ENCODE data around the gene MYO1D. TPM values are rescaled to one million over a fixed set of nuclear protein-coding genes. Genes with fewer than 3 reads are reported as not detected.

MYO1D gene
- total RNA-seq, 2 donors from 2014 or later, result 42.9 to 43.7 TPM

- 91% methylated on average over 3 of the region's 3 CpGs; no CpG with 5 or more reads in 1 of the 2 experiments for WGBS, 2 experiments (ENCODE audit: insufficient coverage in 1 of 2, insufficient read length in 1 of 2)
- TF ChIP-seq, protein P1, sequence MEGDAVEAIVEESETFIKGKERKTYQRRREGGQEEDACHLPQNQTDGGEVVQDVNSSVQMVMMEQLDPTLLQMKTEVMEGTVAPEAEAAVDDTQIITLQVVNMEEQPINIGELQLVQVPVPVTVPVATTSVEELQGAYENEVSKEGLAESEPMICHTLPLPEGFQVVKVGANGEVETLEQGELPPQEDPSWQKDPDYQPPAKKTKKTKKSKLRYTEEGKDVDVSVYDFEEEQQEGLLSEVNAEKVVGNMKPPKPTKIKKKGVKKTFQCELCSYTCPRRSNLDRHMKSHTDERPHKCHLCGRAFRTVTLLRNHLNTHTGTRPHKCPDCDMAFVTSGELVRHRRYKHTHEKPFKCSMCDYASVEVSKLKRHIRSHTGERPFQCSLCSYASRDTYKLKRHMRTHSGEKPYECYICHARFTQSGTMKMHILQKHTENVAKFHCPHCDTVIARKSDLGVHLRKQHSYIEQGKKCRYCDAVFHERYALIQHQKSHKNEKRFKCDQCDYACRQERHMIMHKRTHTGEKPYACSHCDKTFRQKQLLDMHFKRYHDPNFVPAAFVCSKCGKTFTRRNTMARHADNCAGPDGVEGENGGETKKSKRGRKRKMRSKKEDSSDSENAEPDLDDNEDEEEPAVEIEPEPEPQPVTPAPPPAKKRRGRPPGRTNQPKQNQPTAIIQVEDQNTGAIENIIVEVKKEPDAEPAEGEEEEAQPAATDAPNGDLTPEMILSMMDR (conservative IDR thresholded peaks at IDR 0.05), result no peak
- Mint-ChIP-seq H3K4me1 (peaks cover 14% of the 10 kb centered on the region), H3K27ac (no peak overlapping the region), H3K36me3 (ENCODE audit: low read depth) (no peaks in the 10 kb centered on the region), H3K27me3 (ENCODE audit: insufficient read depth) (no peaks in the 10 kb centered on the region), H3K9me3 (no peaks in the 10 kb centered on the region), H3K4me3 (no peak overlapping the region)
- Histone ChIP-seq H3K36me3 (ENCODE audit: control insufficient read depth, insufficient read depth, low read length) (no peaks in the 10 kb centered on the region), H3K9me3 (ENCODE audit: control insufficient read depth, low read length) (no peaks in the 10 kb centered on the region), H3K4me1 (ENCODE audit: control insufficient read depth, insufficient read depth, low read length) (no peaks in the 10 kb centered on the region), H3K27me3 (ENCODE audit: control insufficient read depth, insufficient read depth, low read length, poor library complexity, severe bottlenecking) (no peaks in the 10 kb centered on the region), H3K9ac (ENCODE audit: extremely low read depth, low read length, poor library complexity, severe bottlenecking) (no peak overlapping the region), H3K4me3 (ENCODE audit: low read length) (no peak overlapping the region), H3K27ac (ENCODE audit: low read depth, low read length) (no peak overlapping the region)
- DNase-seq, result no peak
Observed at GRCh38 chr17:32910769-32911168, 33.8 kb upstream of the MYO1D start.

DNA sequence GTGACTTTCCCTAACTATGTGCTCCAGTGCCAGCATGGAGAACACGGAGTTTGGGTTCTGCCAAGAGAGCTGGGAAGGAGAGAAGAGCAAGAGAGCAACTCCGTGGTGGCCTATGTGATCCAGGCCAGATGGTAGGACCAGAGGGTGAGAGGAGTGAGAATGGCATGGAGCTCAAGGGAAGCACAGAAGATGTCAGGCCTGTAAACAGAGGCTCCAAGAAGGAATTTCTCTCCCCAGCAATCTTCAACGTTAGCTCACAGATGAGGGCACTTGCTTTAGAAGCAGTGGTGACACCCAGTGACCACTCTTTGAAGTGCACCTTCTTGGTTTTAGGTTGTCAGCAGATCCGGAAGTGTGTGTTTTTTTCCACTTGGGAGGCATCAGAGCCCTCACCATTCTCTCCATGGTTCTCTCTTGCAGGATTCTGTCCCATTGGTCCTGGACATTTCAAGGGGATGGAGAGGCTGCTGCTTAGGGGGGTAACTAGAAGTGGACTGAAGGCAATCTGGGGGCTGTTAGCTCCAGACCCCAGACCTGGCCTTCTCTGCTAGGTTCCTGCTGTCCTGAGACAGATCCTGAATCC lies 33.0 kb upstream of the MYO1D start:
- H3K4me1 ChIP-seq (ENCODE audit: control insufficient read depth, insufficient read depth, low read length), result no peaks in the 10 kb centered on the region
- H3K9me3 Mint-ChIP-seq, result no peaks in the 10 kb centered on the region
- no peaks in the 10 kb centered on the region for H3K36me3 ChIP-seq (ENCODE audit: control insufficient read depth, insufficient read depth, low read length)
- TF ChIP-seq, protein P1 (conservative IDR thresholded peaks at IDR 0.05), result peak; percentile 86
- no peak overlapping the region for H3K4me3 Mint-ChIP-seq
- no peak overlapping the region for H3K4me3 ChIP-seq (ENCODE audit: low read length)
- H3K4me1 Mint-ChIP-seq, result peaks cover 21% of the 10 kb centered on the region
- 32 to 47% methylated on average over 4 of the region's 4 CpGs for WGBS, 2 experiments (ENCODE audit: insufficient coverage in 1 of 2, insufficient read length in 1 of 2)
- no peaks in the 10 kb centered on the region for H3K27me3 ChIP-seq (ENCODE audit: control insufficient read depth, insufficient read depth, low read length, poor library complexity, severe bottlenecking)
- H3K27ac ChIP-seq (ENCODE audit: low read depth, low read length), result no peak overlapping the region
- H3K9ac ChIP-seq (ENCODE audit: extremely low read depth, low read length, poor library complexity, severe bottlenecking), result no peak overlapping the region
- H3K27me3 Mint-ChIP-seq (ENCODE audit: insufficient read depth), result no peaks in the 10 kb centered on the region
- H3K27ac Mint-ChIP-seq, result no peak overlapping the region
- DNase-seq, result peak; percentile 96
- no peaks in the 10 kb centered on the region for H3K36me3 Mint-ChIP-seq (ENCODE audit: low read depth)
- no peaks in the 10 kb centered on the region for H3K9me3 ChIP-seq (ENCODE audit: control insufficient read depth, low read length)

DNA sequence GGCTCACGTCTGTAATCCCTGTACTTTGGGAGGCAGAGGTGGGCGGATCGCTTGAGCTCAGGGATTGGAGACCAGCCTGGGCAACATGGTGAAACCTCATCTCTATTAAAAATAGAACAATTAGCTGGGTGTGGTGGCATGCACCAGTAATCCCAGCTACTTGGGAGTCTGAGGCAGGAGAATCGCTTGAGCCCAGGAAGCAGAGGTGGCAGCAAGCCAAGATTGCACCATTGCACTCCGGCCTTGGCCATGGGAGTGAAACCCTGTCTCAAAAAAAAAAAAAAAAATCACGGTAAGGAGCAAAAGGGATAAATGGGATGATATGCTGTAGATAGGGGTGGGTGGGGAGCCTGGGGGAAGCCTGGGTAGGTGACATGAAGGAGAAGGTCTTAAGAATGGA lies 30.7 kb upstream of the MYO1D start:
- H3K9me3 ChIP-seq (ENCODE audit: control insufficient read depth, low read length), result no peaks in the 10 kb centered on the region
- no peak overlapping the region for H3K27ac Mint-ChIP-seq
- WGBS, 2 experiments (ENCODE audit: insufficient coverage in 1 of 2, insufficient read length in 1 of 2), result 90 to 93% methylated on average over 1 to 6 of the region's 6 CpGs
- no peak overlapping the region for H3K9ac ChIP-seq (ENCODE audit: extremely low read depth, low read length, poor library complexity, severe bottlenecking)
- no peaks in the 10 kb centered on the region for H3K27me3 Mint-ChIP-seq (ENCODE audit: insufficient read depth)
- no peaks in the 10 kb centered on the region for H3K36me3 Mint-ChIP-seq (ENCODE audit: low read depth)
- H3K36me3 ChIP-seq (ENCODE audit: control insufficient read depth, insufficient read depth, low read length), result no peaks in the 10 kb centered on the region
- peaks cover 4% of the 10 kb centered on the region for H3K9me3 Mint-ChIP-seq
- no peak overlapping the region for H3K4me3 Mint-ChIP-seq
- no peaks in the 10 kb centered on the region for H3K27me3 ChIP-seq (ENCODE audit: control insufficient read depth, insufficient read depth, low read length, poor library complexity, severe bottlenecking)
- H3K27ac ChIP-seq (ENCODE audit: low read depth, low read length), result no peak overlapping the region
- TF ChIP-seq, protein P1 (conservative IDR thresholded peaks at IDR 0.05), result no peak
- H3K4me1 ChIP-seq (ENCODE audit: control insufficient read depth, insufficient read depth, low read length), result no peaks in the 10 kb centered on the region
- no peak for DNase-seq
- H3K4me1 Mint-ChIP-seq, result peaks cover 30% of the 10 kb centered on the region
- no peak overlapping the region for H3K4me3 ChIP-seq (ENCODE audit: low read length)
